HEK293 (cell line): ENCODE data around the gene GRHL3.

Experiments used
- GLIS1 ChIP-seq: fragments of 450-650 bp; formaldehyde crosslinking; IDR thresholded peaks from 2 replicates; pipeline ENCODE4 v1.5.1; 2016; ENCODE audit warnings: missing biosample characterization, missing genetic modification characterization
- GLIS2 ChIP-seq: fragments of 450-650 bp; formaldehyde crosslinking; IDR thresholded peaks from 2 replicates; pipeline ENCODE4 v1.5.1; 2016; ENCODE audit warnings: missing biosample characterization, missing genetic modification characterization
- KLF1 ChIP-seq: fragments of 450-650 bp; formaldehyde crosslinking; IDR thresholded peaks from 2 replicates; pipeline ENCODE4 v1.5.1; 2016; ENCODE audit warnings: missing biosample characterization, missing genetic modification characterization
- ZBTB48 ChIP-seq: fragments of 450-650 bp; formaldehyde crosslinking; IDR thresholded peaks from 2 replicates; pipeline ENCODE4 v1.5.1; 2016; ENCODE audit warnings: missing biosample characterization, missing genetic modification characterization
- ZNF169 ChIP-seq: fragments of 450-650 bp; formaldehyde crosslinking; IDR thresholded peaks from 2 replicates; pipeline ENCODE4 v1.5.1; 2016; ENCODE audit warnings: missing biosample characterization, missing genetic modification characterization
- ZNF302 ChIP-seq: fragments of 450-650 bp; formaldehyde crosslinking; IDR thresholded peaks from 2 replicates; pipeline ENCODE4 v1.5.1; 2016; ENCODE audit warnings: missing biosample characterization, missing genetic modification characterization, low read depth
- ZNF341 ChIP-seq: fragments of 450-650 bp; formaldehyde crosslinking; IDR thresholded peaks from 2 replicates; pipeline ENCODE4; 2016; ENCODE audit warnings: low read depth, missing biosample characterization, missing genetic modification characterization
- ZNF354C ChIP-seq: fragments of 450-650 bp; formaldehyde crosslinking; IDR thresholded peaks from 2 replicates; pipeline ENCODE4 v1.5.1; 2016; ENCODE audit warnings: missing biosample characterization, missing genetic modification characterization, low read depth, borderline replicate concordance
- ZNF585B ChIP-seq: fragments of 450-650 bp; formaldehyde crosslinking; IDR thresholded peaks from 2 replicates; pipeline ENCODE4 v1.5.1; 2016; ENCODE audit warnings: missing biosample characterization, missing genetic modification characterization
- ZNF600 ChIP-seq: fragments of 450-650 bp; formaldehyde crosslinking; IDR thresholded peaks from 2 replicates; pipeline ENCODE4 v1.5.1; 2016; ENCODE audit warnings: missing biosample characterization, missing genetic modification characterization
- ZNF610 ChIP-seq: fragments of 450-650 bp; formaldehyde crosslinking; IDR thresholded peaks from 2 replicates; pipeline ENCODE4 v1.5.1; 2016; ENCODE audit warnings: missing biosample characterization, missing genetic modification characterization, borderline replicate concordance
- ZNF658 ChIP-seq: fragments of 450-650 bp; formaldehyde crosslinking; IDR thresholded peaks from 2 replicates; pipeline ENCODE4; 2016; ENCODE audit warnings: missing biosample characterization, missing genetic modification characterization
- ZNF664 ChIP-seq: fragments of 450-650 bp; formaldehyde crosslinking; IDR thresholded peaks from 2 replicates; pipeline ENCODE4 v1.5.1; 2016; ENCODE audit warnings: missing biosample characterization, missing genetic modification characterization
- ZNF747 ChIP-seq: fragments of 450-650 bp; formaldehyde crosslinking; IDR thresholded peaks from 2 replicates; pipeline ENCODE4 v1.5.1; 2016; ENCODE audit warnings: missing biosample characterization, missing genetic modification characterization
- ZXDB ChIP-seq: fragments of 450-650 bp; formaldehyde crosslinking; IDR thresholded peaks from 2 replicates; pipeline ENCODE4 v1.5.1; 2016; ENCODE audit warnings: missing biosample characterization, missing genetic modification characterization
- TF ChIP-seq, protein P1 (sequence below): fragments of 450-650 bp; formaldehyde crosslinking; IDR thresholded peaks from 2 replicates; pipeline ENCODE4 v1.5.0; 2017; ENCODE audit warnings: missing biosample characterization, missing genetic modification characterization, borderline replicate concordance
- TF ChIP-seq, protein P2 (sequence below): fragments of 450-650 bp; formaldehyde crosslinking; conservative IDR thresholded peaks from 2 replicates; pipeline ENCODE4 v1.5.1; 2016; ENCODE audit warnings: low read depth, missing biosample characterization, missing genetic modification characterization
- TF ChIP-seq, protein P3 (sequence below): fragments of 450-650 bp; formaldehyde crosslinking; IDR thresholded peaks from 2 replicates; pipeline ENCODE4 v1.5.1; 2016; ENCODE audit warnings: missing biosample characterization, missing genetic modification characterization
- TF ChIP-seq, protein P4 (sequence below): fragments of 450-650 bp; formaldehyde crosslinking; IDR thresholded peaks from 2 replicates; pipeline ENCODE4 v1.5.1; 2017; ENCODE audit warnings: missing biosample characterization, missing genetic modification characterization
- TF ChIP-seq, protein P5 (sequence below): fragments of 450-650 bp; formaldehyde crosslinking; IDR thresholded peaks from 2 replicates; pipeline ENCODE4 v1.5.1; 2016; ENCODE audit warnings: missing biosample characterization, missing genetic modification characterization, borderline replicate concordance

The GRHL3 gene

DNA sequence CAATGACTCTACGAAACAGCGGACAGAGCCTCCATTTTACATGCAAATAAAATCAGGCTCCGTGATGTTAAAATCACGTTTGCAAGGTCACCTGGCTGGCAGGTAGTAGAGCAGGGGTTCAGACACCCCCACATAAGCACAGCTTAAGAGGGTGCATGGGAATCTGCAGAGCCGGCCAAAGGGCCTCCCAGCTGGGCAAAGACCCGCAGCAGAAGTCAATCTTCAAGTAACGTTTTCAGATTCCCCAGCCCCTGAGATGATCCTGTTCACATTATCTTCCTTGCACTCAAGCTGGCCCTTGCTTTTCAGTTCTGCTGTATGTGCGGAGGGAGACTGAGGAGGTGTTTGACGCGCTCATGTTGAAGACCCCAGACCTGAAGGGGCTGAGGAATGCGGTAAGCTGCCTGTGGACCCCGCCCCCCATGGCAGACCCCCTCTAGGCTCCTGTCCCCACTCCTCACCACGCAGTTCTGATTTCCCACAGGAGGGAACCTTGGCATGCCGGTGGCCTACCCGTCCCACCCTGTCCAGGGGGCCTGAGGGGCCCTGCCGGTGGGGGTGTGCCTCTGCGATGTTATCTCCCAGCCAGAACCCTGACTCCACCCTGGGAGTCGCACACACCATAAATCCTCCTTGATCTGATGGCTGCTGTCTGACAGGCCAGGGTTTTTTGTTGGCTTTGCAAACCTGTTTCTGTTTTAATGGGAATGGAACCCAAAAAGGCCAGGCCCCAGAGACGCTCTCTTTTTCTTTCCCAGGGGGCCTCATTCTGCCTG lies 28.2 kb downstream of the GRHL3 start (continued):
- no peak for TF ChIP-seq ZBTB48 (tag by site-specific recombination)
- no peak for TF ChIP-seq ZNF169 (tag by site-specific recombination)
- TF ChIP-seq, protein P1, sequence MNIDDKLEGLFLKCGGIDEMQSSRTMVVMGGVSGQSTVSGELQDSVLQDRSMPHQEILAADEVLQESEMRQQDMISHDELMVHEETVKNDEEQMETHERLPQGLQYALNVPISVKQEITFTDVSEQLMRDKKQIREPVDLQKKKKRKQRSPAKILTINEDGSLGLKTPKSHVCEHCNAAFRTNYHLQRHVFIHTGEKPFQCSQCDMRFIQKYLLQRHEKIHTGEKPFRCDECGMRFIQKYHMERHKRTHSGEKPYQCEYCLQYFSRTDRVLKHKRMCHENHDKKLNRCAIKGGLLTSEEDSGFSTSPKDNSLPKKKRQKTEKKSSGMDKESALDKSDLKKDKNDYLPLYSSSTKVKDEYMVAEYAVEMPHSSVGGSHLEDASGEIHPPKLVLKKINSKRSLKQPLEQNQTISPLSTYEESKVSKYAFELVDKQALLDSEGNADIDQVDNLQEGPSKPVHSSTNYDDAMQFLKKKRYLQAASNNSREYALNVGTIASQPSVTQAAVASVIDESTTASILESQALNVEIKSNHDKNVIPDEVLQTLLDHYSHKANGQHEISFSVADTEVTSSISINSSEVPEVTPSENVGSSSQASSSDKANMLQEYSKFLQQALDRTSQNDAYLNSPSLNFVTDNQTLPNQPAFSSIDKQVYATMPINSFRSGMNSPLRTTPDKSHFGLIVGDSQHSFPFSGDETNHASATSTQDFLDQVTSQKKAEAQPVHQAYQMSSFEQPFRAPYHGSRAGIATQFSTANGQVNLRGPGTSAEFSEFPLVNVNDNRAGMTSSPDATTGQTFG (tag by site-specific recombination), result no peak
- TF ChIP-seq GLIS2 (tag by site-specific recombination), result peak; percentile 27; the same call in 1 of the 2 replicates
- TF ChIP-seq, protein P2, sequence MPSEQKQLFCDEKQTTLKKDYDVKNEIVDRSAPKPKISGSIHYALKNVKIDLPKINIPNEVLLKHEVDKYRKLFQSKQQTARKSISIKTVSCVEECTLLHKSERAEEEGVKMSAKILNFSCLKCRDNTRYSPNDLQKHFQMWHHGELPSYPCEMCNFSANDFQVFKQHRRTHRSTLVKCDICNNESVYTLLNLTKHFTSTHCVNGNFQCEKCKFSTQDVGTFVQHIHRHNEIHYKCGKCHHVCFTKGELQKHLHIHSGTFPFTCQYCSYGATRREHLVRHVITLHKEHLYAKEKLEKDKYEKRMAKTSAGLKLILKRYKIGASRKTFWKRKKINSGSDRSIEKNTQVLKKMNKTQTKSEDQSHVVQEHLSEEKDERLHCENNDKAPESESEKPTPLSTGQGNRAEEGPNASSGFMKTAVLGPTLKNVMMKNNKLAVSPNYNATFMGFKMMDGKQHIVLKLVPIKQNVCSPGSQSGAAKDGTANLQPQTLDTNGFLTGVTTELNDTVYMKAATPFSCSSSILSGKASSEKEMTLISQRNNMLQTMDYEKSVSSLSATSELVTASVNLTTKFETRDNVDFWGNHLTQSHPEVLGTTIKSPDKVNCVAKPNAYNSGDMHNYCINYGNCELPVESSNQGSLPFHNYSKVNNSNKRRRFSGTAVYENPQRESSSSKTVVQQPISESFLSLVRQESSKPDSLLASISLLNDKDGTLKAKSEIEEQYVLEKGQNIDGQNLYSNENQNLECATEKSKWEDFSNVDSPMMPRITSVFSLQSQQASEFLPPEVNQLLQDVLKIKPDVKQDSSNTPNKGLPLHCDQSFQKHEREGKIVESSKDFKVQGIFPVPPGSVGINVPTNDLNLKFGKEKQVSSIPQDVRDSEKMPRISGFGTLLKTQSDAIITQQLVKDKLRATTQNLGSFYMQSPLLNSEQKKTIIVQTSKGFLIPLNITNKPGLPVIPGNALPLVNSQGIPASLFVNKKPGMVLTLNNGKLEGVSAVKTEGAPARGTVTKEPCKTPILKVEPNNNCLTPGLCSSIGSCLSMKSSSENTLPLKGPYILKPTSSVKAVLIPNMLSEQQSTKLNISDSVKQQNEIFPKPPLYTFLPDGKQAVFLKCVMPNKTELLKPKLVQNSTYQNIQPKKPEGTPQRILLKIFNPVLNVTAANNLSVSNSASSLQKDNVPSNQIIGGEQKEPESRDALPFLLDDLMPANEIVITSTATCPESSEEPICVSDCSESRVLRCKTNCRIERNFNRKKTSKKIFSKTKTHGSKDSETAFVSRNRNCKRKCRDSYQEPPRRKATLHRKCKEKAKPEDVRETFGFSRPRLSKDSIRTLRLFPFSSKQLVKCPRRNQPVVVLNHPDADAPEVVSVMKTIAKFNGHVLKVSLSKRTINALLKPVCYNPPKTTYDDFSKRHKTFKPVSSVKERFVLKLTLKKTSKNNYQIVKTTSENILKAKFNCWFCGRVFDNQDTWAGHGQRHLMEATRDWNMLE, result no peak
- no peak for TF ChIP-seq ZXDB (tag by site-specific recombination)
- TF ChIP-seq KLF1 (tag by site-specific recombination), result peak; percentile 64
- peak; percentile 41 for TF ChIP-seq GLIS1
- TF ChIP-seq, protein P3, sequence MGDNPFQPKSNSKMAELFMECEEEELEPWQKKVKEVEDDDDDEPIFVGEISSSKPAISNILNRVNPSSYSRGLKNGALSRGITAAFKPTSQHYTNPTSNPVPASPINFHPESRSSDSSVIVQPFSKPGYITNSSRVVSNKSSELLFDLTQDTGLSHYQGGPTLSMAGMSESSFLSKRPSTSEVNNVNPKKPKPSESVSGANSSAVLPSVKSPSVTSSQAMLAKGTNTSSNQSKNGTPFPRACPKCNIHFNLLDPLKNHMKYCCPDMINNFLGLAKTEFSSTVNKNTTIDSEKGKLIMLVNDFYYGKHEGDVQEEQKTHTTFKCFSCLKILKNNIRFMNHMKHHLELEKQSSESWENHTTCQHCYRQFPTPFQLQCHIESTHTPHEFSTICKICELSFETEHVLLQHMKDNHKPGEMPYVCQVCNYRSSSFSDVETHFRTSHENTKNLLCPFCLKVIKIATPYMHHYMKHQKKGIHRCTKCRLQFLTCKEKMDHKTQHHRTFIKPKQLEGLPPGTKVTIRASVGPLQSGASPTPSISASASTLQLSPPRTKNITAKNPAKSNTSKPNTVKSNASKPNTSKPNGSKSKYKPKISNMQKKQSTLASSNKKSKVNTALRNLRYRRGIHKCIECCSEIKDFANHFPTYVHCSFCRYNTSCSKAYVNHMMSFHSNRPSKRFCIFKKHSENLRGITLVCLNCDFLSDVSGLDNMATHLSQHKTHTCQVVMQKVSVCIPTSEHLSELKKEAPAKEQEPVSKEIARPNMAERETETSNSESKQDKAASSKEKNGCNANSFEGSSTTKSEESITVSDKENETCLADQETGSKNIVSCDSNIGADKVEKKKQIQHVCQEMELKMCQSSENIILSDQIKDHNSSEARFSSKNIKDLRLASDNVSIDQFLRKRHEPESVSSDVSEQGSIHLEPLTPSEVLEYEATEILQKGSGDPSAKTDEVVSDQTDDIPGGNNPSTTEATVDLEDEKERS (tag by site-specific recombination), result no peak
- TF ChIP-seq ZNF664 (tag by site-specific recombination), result no peak
- no peak for TF ChIP-seq ZNF302 (tag by site-specific recombination)
- TF ChIP-seq, protein P4, sequence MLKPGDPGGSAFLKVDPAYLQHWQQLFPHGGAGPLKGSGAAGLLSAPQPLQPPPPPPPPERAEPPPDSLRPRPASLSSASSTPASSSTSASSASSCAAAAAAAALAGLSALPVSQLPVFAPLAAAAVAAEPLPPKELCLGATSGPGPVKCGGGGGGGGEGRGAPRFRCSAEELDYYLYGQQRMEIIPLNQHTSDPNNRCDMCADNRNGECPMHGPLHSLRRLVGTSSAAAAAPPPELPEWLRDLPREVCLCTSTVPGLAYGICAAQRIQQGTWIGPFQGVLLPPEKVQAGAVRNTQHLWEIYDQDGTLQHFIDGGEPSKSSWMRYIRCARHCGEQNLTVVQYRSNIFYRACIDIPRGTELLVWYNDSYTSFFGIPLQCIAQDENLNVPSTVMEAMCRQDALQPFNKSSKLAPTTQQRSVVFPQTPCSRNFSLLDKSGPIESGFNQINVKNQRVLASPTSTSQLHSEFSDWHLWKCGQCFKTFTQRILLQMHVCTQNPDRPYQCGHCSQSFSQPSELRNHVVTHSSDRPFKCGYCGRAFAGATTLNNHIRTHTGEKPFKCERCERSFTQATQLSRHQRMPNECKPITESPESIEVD (tag by site-specific recombination), result no peak
- TF ChIP-seq ZNF354C (tag by site-specific recombination), result no peak
- no peak for TF ChIP-seq ZNF610 (tag by site-specific recombination)
- TF ChIP-seq ZNF600 (tag by site-specific recombination), result no peak
- TF ChIP-seq ZNF585B (tag by site-specific recombination), result no peak
- TF ChIP-seq ZNF341 (tag by site-specific recombination), result no peak
- TF ChIP-seq, protein P5, sequence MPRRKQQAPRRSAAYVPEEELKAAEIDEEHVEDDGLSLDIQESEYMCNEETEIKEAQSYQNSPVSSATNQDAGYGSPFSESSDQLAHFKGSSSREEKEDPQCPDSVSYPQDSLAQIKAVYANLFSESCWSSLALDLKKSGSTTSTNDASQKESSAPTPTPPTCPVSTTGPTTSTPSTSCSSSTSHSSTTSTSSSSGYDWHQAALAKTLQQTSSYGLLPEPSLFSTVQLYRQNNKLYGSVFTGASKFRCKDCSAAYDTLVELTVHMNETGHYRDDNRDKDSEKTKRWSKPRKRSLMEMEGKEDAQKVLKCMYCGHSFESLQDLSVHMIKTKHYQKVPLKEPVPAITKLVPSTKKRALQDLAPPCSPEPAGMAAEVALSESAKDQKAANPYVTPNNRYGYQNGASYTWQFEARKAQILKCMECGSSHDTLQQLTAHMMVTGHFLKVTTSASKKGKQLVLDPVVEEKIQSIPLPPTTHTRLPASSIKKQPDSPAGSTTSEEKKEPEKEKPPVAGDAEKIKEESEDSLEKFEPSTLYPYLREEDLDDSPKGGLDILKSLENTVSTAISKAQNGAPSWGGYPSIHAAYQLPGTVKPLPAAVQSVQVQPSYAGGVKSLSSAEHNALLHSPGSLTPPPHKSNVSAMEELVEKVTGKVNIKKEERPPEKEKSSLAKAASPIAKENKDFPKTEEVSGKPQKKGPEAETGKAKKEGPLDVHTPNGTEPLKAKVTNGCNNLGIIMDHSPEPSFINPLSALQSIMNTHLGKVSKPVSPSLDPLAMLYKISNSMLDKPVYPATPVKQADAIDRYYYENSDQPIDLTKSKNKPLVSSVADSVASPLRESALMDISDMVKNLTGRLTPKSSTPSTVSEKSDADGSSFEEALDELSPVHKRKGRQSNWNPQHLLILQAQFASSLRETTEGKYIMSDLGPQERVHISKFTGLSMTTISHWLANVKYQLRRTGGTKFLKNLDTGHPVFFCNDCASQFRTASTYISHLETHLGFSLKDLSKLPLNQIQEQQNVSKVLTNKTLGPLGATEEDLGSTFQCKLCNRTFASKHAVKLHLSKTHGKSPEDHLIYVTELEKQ (tag by site-specific recombination), result no peak
- TF ChIP-seq ZNF658, result no peak
- TF ChIP-seq ZNF747 (tag by site-specific recombination), result no peak
